ENCODE results near the gene RNF208. TPM values are rescaled to one million over a fixed set of nuclear protein-coding genes. Genes with fewer than 3 reads are reported as not detected.

The RNF208 gene
- total and polyA plus RNA-seq, 3 donors from 2014 or later = 3.0 to 7.7 (median 4.1) TPM

GRCh38 chr9:137188490-137189296, 33.3 kb downstream of the RNF208 start, which contains the start of the genes ANAPC2 and SSNA1:
Gene ANAPC2 (minus strand): TSS chr9:137188560. CDS start chr9:137188532, 28 bp downstream.
Gene SSNA1 (plus strand): TSS chr9:137188676. CDS start chr9:137188727, 51 bp downstream.
- intact Hi-C loops (cut with DNase I; ENCODE audit: low total_unique reads) = no loop called here
- peak within 1 kb of the TSS; percentile 96 to 98 for H3K4me3 ChIP-seq
- H3K27me3 ChIP-seq = no peaks in the 10 kb centered on the region
- WGBS, 2 donors = 0 to 1% methylated on average over 5 to 59 of the region's 98 CpGs
- H3K27ac ChIP-seq = peak within 1 kb of the TSS; percentile 68 to 86
- H3K9me3 ChIP-seq = no peaks in the 10 kb centered on the region
- no peaks in the 10 kb centered on the region for H3K36me3 ChIP-seq (ENCODE audit: low read depth, missing control alignments)
- peak; percentile 93 for DNase-seq
- TF ChIP-seq POLR2A (IDR thresholded peaks at IDR 0.05) = peak; percentile 38
- TF ChIP-seq CTCF (IDR thresholded peaks at IDR 0.05) = peak in 2 of 3 experiments; percentile 37 to 46
- H3K4me1 ChIP-seq = peaks cover 26% of the 10 kb centered on the region

- intact Hi-C loops (cut with DNase I; ENCODE audit: low total_unique reads) = no loop called here
- 0 to 1% methylated on average over 16 to 31 of the region's 31 CpGs for WGBS, 2 donors
Measured at GRCh38 chr9:137188086-137188489, 34.0 kb downstream of the RNF208 start.

GRCh38 chr9:137187386-137187785, 34.7 kb downstream of the RNF208 start:
- H3K4me3 ChIP-seq = peak overlapping the region; percentile 96 to 98
- no peaks in the 10 kb centered on the region for H3K36me3 ChIP-seq (ENCODE audit: low read depth, missing control alignments)
- intact Hi-C loops (cut with DNase I; ENCODE audit: low total_unique reads) = no loop called here
- H3K4me1 ChIP-seq = peaks cover 26% of the 10 kb centered on the region
- DNase-seq = no peak
- TF ChIP-seq CTCF (IDR thresholded peaks at IDR 0.05) = no peak
- no peak for TF ChIP-seq POLR2A (IDR thresholded peaks at IDR 0.05)
- H3K9me3 ChIP-seq = no peaks in the 10 kb centered on the region
- no peak overlapping the region for H3K27ac ChIP-seq
- WGBS, 2 donors = 52 to 76% methylated on average over 15 of the region's 15 CpGs
- H3K27me3 ChIP-seq = no peaks in the 10 kb centered on the region

More at GRCh38 chr9:137188086-137188489, 34.0 kb downstream of the RNF208 start:
- Histone ChIP-seq H3K27me3 (no peaks in the 10 kb centered on the region), H3K36me3 (ENCODE audit: low read depth, missing control alignments) (no peaks in the 10 kb centered on the region), H3K4me3 (peak overlapping the region; percentile 96 to 98), H3K4me1 (peaks cover 26% of the 10 kb centered on the region), H3K27ac (peak overlapping the region in 1 of 2 donors; percentile 86), H3K9me3 (no peaks in the 10 kb centered on the region)
- no peak for DNase-seq
- no peak for TF ChIP-seq CTCF (IDR thresholded peaks at IDR 0.05)
- TF ChIP-seq POLR2A (IDR thresholded peaks at IDR 0.05) = no peak

GRCh38 chr9:137186385-137186784, 35.7 kb downstream of the RNF208 start:
- 68 to 74% methylated on average over 3 to 6 of the region's 6 CpGs for WGBS, 2 donors
- Histone ChIP-seq H3K4me3 (no peak overlapping the region), H3K27ac (no peak overlapping the region), H3K36me3 (ENCODE audit: low read depth, missing control alignments) (no peaks in the 10 kb centered on the region), H3K9me3 (no peaks in the 10 kb centered on the region), H3K4me1 (peaks cover 26% of the 10 kb centered on the region), H3K27me3 (no peaks in the 10 kb centered on the region)
- DNase-seq = no peak
- intact Hi-C loops (cut with DNase I; ENCODE audit: low total_unique reads) = no loop called here
- TF ChIP-seq POLR2A (IDR thresholded peaks at IDR 0.05) (no peak), CTCF (IDR thresholded peaks at IDR 0.05) (no peak)

All from testis (tissue), 3 donors.